ENCODE results near the gene TCF7L2. TPM values are rescaled to one million over a fixed set of nuclear protein-coding genes. Genes with fewer than 3 reads are reported as not detected.

TCF7L2 gene
- polyA plus RNA-seq, 1 donor from 2014 or later: 1.7 TPM

DNA sequence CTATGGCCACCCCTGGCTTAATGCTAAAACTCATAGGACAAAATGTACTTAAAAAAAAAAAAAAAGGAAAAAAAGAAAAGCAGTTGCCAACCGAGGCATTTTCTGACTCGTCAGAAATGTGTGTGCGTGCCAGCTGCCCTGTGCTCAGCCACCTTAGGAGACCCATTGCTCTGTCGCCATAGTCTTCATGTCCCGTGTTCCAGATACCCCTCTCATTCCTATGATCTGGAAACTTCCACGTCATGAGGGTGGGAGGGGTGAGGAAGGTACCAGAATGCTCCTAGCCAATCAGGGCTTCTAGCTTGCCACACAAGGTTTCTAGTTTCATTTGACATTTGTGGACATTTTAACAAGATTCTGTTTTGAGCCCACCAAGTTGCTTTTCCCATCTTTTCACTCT lies 212.9 kb downstream of the TCF7L2 start:
- Histone ChIP-seq H3K79me2 (replicated peaks; ENCODE audit: insufficient read depth, low read length) (no peaks in the 10 kb centered on the region), H3K36me3 (ENCODE audit: insufficient read depth, low read length) (no peaks in the 10 kb centered on the region), H2AFZ (ENCODE audit: low read depth, low read length) (no peak overlapping the region)

DNA sequence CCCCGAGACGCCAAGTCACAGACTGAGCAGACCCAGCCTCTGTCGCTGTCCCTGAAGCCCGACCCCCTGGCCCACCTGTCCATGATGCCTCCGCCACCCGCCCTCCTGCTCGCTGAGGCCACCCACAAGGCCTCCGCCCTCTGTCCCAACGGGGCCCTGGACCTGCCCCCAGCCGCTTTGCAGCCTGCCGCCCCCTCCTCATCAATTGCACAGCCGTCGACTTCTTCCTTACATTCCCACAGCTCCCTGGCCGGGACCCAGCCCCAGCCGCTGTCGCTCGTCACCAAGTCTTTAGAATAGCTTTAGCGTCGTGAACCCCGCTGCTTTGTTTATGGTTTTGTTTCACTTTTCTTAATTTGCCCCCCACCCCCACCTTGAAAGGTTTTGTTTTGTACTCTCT lies 215.6 kb downstream of the TCF7L2 start:
- H3K9ac ChIP-seq (ENCODE audit: low read length): no peak overlapping the region
- H3F3A ChIP-seq (ENCODE audit: insufficient read depth, low read length, poor library complexity, severe bottlenecking): no peaks in the 10 kb centered on the region
- no peaks in the 10 kb centered on the region for H3K79me2 ChIP-seq (replicated peaks; ENCODE audit: insufficient read depth, low read length)
- no peak for TF ChIP-seq TAF1 (IDR thresholded peaks at IDR 0.05; ENCODE audit: low read depth)
- TF ChIP-seq, protein P1, sequence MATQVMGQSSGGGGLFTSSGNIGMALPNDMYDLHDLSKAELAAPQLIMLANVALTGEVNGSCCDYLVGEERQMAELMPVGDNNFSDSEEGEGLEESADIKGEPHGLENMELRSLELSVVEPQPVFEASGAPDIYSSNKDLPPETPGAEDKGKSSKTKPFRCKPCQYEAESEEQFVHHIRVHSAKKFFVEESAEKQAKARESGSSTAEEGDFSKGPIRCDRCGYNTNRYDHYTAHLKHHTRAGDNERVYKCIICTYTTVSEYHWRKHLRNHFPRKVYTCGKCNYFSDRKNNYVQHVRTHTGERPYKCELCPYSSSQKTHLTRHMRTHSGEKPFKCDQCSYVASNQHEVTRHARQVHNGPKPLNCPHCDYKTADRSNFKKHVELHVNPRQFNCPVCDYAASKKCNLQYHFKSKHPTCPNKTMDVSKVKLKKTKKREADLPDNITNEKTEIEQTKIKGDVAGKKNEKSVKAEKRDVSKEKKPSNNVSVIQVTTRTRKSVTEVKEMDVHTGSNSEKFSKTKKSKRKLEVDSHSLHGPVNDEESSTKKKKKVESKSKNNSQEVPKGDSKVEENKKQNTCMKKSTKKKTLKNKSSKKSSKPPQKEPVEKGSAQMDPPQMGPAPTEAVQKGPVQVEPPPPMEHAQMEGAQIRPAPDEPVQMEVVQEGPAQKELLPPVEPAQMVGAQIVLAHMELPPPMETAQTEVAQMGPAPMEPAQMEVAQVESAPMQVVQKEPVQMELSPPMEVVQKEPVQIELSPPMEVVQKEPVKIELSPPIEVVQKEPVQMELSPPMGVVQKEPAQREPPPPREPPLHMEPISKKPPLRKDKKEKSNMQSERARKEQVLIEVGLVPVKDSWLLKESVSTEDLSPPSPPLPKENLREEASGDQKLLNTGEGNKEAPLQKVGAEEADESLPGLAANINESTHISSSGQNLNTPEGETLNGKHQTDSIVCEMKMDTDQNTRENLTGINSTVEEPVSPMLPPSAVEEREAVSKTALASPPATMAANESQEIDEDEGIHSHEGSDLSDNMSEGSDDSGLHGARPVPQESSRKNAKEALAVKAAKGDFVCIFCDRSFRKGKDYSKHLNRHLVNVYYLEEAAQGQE (IDR thresholded peaks at IDR 0.05; ENCODE audit: borderline replicate concordance): no peak
- TF ChIP-seq EZH2 (IDR thresholded peaks at IDR 0.05; ENCODE audit: borderline replicate concordance, insufficient read depth, low read length, poor library complexity, severe bottlenecking): no peak
- TF ChIP-seq SMC3 (conservative IDR thresholded peaks at IDR 0.05; ENCODE audit: poor library complexity): no peak
- TF ChIP-seq EP300 (conservative IDR thresholded peaks at IDR 0.05; ENCODE audit: poor library complexity, severe bottlenecking): no peak
- TF ChIP-seq MXI1 (conservative IDR thresholded peaks at IDR 0.05; ENCODE audit: poor library complexity, severe bottlenecking): no peak
- TF ChIP-seq POLR2AphosphoS5 (IDR thresholded peaks at IDR 0.05): no peak
- TF ChIP-seq, protein P2, sequence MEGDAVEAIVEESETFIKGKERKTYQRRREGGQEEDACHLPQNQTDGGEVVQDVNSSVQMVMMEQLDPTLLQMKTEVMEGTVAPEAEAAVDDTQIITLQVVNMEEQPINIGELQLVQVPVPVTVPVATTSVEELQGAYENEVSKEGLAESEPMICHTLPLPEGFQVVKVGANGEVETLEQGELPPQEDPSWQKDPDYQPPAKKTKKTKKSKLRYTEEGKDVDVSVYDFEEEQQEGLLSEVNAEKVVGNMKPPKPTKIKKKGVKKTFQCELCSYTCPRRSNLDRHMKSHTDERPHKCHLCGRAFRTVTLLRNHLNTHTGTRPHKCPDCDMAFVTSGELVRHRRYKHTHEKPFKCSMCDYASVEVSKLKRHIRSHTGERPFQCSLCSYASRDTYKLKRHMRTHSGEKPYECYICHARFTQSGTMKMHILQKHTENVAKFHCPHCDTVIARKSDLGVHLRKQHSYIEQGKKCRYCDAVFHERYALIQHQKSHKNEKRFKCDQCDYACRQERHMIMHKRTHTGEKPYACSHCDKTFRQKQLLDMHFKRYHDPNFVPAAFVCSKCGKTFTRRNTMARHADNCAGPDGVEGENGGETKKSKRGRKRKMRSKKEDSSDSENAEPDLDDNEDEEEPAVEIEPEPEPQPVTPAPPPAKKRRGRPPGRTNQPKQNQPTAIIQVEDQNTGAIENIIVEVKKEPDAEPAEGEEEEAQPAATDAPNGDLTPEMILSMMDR (IDR thresholded peaks at IDR 0.05; ENCODE audit: poor library complexity, severe bottlenecking): no peak
- no peak for TF ChIP-seq RAD21 (conservative IDR thresholded peaks at IDR 0.05)
- no peak overlapping the region for H3K4me2 ChIP-seq (ENCODE audit: low read length)
- no peaks in the 10 kb centered on the region for H3K9me2 ChIP-seq (ENCODE audit: insufficient read depth, low read length)
- H3K9me3 ChIP-seq (ENCODE audit: low read length): no peaks in the 10 kb centered on the region
- no peak overlapping the region for H2AFZ ChIP-seq (ENCODE audit: low read depth, low read length)
- H3K36me3 ChIP-seq (ENCODE audit: insufficient read depth, low read length): no peaks in the 10 kb centered on the region
- no peaks in the 10 kb centered on the region for H3K27me3 ChIP-seq (ENCODE audit: insufficient read depth, low read depth, low read length)
- no peak overlapping the region for H3K4me3 ChIP-seq (ENCODE audit: low read length)
- H4K20me1 ChIP-seq (ENCODE audit: insufficient read depth): no peaks in the 10 kb centered on the region
- H3K27ac ChIP-seq (ENCODE audit: low read length): no peak overlapping the region

More for the DNA sequence above, 212.9 kb downstream of the TCF7L2 start:
- H3K27me3 ChIP-seq (ENCODE audit: insufficient read depth, low read depth, low read length): no peaks in the 10 kb centered on the region
- H3F3A ChIP-seq (ENCODE audit: insufficient read depth, low read length, poor library complexity, severe bottlenecking): no peaks in the 10 kb centered on the region
- H3K27ac ChIP-seq (ENCODE audit: low read length): no peak overlapping the region
- no peak overlapping the region for H3K4me3 ChIP-seq (ENCODE audit: low read length)
- no peak overlapping the region for H3K9ac ChIP-seq (ENCODE audit: low read length)
- H3K4me2 ChIP-seq (ENCODE audit: low read length): no peak overlapping the region
- H4K20me1 ChIP-seq (ENCODE audit: insufficient read depth): no peaks in the 10 kb centered on the region
- H3K9me3 ChIP-seq (ENCODE audit: low read length): no peaks in the 10 kb centered on the region
- no peaks in the 10 kb centered on the region for H3K9me2 ChIP-seq (ENCODE audit: insufficient read depth, low read length)
- TF ChIP-seq, protein P2 (IDR thresholded peaks at IDR 0.05; ENCODE audit: poor library complexity, severe bottlenecking): no peak
- TF ChIP-seq SMC3 (conservative IDR thresholded peaks at IDR 0.05; ENCODE audit: poor library complexity): no peak
- no peak for TF ChIP-seq MXI1 (conservative IDR thresholded peaks at IDR 0.05; ENCODE audit: poor library complexity, severe bottlenecking)
- no peak for TF ChIP-seq TAF1 (IDR thresholded peaks at IDR 0.05; ENCODE audit: low read depth)
- no peak for TF ChIP-seq POLR2AphosphoS5 (IDR thresholded peaks at IDR 0.05)
- TF ChIP-seq EZH2 (IDR thresholded peaks at IDR 0.05; ENCODE audit: borderline replicate concordance, insufficient read depth, low read length, poor library complexity, severe bottlenecking): no peak
